ENCODE results near the gene CDH4.
"Not testable (repeated sequence)": the region's sequence is repeated elsewhere in the genome, so short reads cannot be mapped to it uniquely, and the experiment has no call there.

Gene CDH4

GRCh38 chr20:61976644-61977418, 724.8 kb downstream of the CDH4 start:
- no peak for DNase-seq

- no peak for DNase-seq
Measured at GRCh38 chr20:61977419-61977786, 725.3 kb downstream of the CDH4 start.

- no peak for DNase-seq
Measured at GRCh38 chr20:61978491-61978890, 726.4 kb downstream of the CDH4 start.

- no peak for DNase-seq
Measured at GRCh38 chr20:61979090-61979489, 727.0 kb downstream of the CDH4 start.

- DNase-seq: no peak
Measured at GRCh38 chr20:61979701-61980635, 727.9 kb downstream of the CDH4 start.

GRCh38 chr20:61980647-61981583, 728.9 kb downstream of the CDH4 start:
- no peak for DNase-seq

- not testable (repeated sequence) for DNase-seq
Measured at GRCh38 chr20:61981691-61982090, 729.6 kb downstream of the CDH4 start.

GRCh38 chr20:61982191-61982950, 730.3 kb downstream of the CDH4 start:
- DNase-seq: no peak

- DNase-seq: no peak
Measured at GRCh38 chr20:61982951-61983315, 730.9 kb downstream of the CDH4 start.

- no peak for DNase-seq
Measured at GRCh38 chr20:61983965-61984364, 731.9 kb downstream of the CDH4 start.

- not testable (repeated sequence) for DNase-seq
Measured at GRCh38 chr20:61984431-61984830, 732.4 kb downstream of the CDH4 start.

GRCh38 chr20:61985096-61985495, 733.0 kb downstream of the CDH4 start:
- no peak for DNase-seq

- DNase-seq: no peak
Measured at GRCh38 chr20:61986762-61987321, 734.8 kb downstream of the CDH4 start.

- no peak for DNase-seq
Measured at GRCh38 chr20:61988665-61989064, 736.6 kb downstream of the CDH4 start.

GRCh38 chr20:61989741-61990140, 737.7 kb downstream of the CDH4 start:
- DNase-seq: no peak

All from SHP77 (cell line).